Muscle layer of duodenum (tissue), 2 donors: ENCODE measurements around the gene SYTL5.

ENCODE experiments used
- H3K27ac ChIP-seq: one replicate; pipeline ENCODE4 v1.7.0; 2013; ENCODE audit warnings: mild to moderate bottlenecking, low read length
- H3K27me3 ChIP-seq: one replicate; pipeline ENCODE4 v1.7.0; 2013; ENCODE audit warnings: low read depth, mild to moderate bottlenecking, control low read depth, low read length
- H3K36me3 ChIP-seq, 2 donors: one replicate each; pipeline ENCODE4 v1.7.0; 2013; ENCODE audit warnings: low read length in 2 of 2, control low read depth in 1 of 2, mild to moderate bottlenecking in 1 of 2; ENCODE audit not compliant: insufficient read depth in 2 of 2, control insufficient read depth in 1 of 2
- H3K4me1 ChIP-seq, 2 donors: one replicate each; pipeline ENCODE4 v1.7.0; 2013; ENCODE audit warnings: low read length in 2 of 2, mild to moderate bottlenecking in 2 of 2, control low read depth in 1 of 2, moderate library complexity in 1 of 2; ENCODE audit not compliant: insufficient read depth in 2 of 2, control insufficient read depth in 1 of 2
- H3K4me3 ChIP-seq, 2 donors: one replicate each; pipeline ENCODE4 v1.7.0; 2013; ENCODE audit warnings: low read length in 2 of 2, low read depth in 1 of 2, mild to moderate bottlenecking in 1 of 2
- H3K9me3 ChIP-seq, 2 donors: one replicate each; pipeline ENCODE4 v1.7.0; 2013; ENCODE audit warnings: low read length in 2 of 2, control low read depth in 1 of 2, mild to moderate bottlenecking in 1 of 2; ENCODE audit not compliant: control insufficient read depth in 1 of 2
- donor health status: healthy.

The SYTL5 gene

DNA sequence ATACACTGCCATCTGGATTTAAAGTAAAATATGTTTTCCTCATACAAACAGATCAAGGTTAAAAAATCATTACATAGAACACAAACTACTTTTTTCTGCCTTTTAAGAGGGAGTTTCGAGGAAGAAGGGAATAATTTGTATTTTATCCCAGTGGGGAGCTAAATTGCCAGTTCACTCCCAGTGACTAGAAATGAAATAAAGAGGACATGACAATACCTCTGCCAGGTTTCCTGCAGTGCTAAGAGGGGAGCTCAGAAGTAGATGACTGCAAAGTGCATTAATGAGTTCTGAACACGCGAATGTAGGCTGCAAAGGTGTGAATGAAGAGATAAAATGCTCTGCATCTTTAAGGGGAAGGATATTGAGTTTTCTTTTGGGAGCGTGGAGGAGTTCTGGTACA lies 144.6 kb downstream of the SYTL5 start:
- H3K36me3 ChIP-seq, result peaks cover 0 to under 1% of the 10 kb centered on the region in 2 donors
- no peaks in the 10 kb centered on the region for H3K27me3 ChIP-seq
- H3K4me3 ChIP-seq, result no peak overlapping the region
- H3K4me1 ChIP-seq, result peaks cover 0 to 3% of the 10 kb centered on the region in 2 donors
- no peak overlapping the region for H3K27ac ChIP-seq
- H3K9me3 ChIP-seq, result no peaks in the 10 kb centered on the region

DNA sequence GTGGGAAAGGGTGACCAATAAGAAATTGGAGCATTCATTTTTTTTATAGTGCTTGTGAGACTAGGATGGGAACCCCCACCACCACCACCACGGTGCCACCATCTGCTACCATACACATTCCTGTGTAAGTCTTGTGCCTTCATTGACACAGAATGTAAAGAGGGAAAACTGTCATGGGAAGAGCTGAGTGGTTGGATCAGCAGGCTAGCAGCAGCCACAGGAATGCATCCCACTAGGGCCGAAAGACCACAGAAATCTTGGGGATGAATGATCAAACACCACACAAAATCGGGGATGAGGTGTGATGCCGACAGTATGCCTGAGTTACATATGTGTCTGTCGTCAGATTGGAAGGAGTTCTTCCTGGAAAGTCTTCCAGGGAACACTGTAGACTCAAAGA lies 145.1 kb downstream of the SYTL5 start:
- no peaks in the 10 kb centered on the region for H3K9me3 ChIP-seq
- H3K36me3 ChIP-seq, result peaks cover 0 to 5% of the 10 kb centered on the region in 2 donors
- H3K27me3 ChIP-seq, result no peaks in the 10 kb centered on the region
- peaks cover 0 to 3% of the 10 kb centered on the region in 2 donors for H3K4me1 ChIP-seq
- H3K27ac ChIP-seq, result no peak overlapping the region
- H3K4me3 ChIP-seq, result no peak overlapping the region

DNA sequence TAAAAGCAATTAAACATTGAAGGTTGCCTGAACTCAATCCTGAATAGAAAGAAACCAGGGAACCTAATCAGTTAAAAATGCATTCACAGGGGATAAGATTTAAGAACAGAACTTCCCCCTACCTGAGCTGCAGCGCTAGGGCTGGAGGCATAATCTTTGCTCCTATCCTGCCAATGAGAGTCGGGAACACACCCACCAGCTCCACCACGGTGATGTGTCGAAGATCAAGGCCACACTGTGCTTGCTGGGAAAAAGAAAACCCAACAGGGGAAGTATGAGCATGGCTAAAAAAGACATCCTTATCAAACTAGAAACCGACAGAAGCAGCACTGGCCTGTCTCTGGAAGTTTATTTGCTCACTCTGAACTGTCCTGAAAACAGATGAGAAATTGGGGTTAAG lies 148.0 kb downstream of the SYTL5 start:
- H3K36me3 ChIP-seq, result peaks cover 0 to 12% of the 10 kb centered on the region in 2 donors
- no peak overlapping the region for H3K4me3 ChIP-seq
- H3K4me1 ChIP-seq, result peaks cover 0 to 3% of the 10 kb centered on the region in 2 donors
- no peaks in the 10 kb centered on the region for H3K9me3 ChIP-seq
- no peaks in the 10 kb centered on the region for H3K27me3 ChIP-seq
- no peak overlapping the region for H3K27ac ChIP-seq

DNA sequence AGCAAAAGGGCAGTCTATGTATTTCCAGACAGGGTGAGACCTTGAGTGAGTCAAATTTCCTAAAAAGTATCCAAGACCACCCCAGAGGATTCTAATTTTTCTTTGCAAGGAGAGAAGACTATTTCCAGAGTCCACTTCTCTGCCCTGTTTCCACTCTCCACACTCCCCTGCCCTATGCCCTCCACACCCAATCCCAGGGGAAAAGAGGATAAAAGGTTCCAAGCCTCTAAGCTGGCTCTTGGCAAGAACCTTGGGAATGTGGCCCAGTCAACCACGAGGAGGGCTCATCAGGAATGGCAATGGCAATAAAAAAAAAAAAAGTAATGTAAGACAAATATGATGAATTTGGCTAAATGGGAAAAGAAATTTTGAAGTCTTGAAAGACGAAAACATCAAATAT lies 148.5 kb downstream of the SYTL5 start:
- peaks cover 0 to 3% of the 10 kb centered on the region in 2 donors for H3K4me1 ChIP-seq
- no peaks in the 10 kb centered on the region for H3K27me3 ChIP-seq
- H3K9me3 ChIP-seq, result no peaks in the 10 kb centered on the region
- H3K36me3 ChIP-seq, result peaks cover 0 to 17% of the 10 kb centered on the region in 2 donors
- no peak overlapping the region for H3K27ac ChIP-seq
- no peak overlapping the region for H3K4me3 ChIP-seq

DNA sequence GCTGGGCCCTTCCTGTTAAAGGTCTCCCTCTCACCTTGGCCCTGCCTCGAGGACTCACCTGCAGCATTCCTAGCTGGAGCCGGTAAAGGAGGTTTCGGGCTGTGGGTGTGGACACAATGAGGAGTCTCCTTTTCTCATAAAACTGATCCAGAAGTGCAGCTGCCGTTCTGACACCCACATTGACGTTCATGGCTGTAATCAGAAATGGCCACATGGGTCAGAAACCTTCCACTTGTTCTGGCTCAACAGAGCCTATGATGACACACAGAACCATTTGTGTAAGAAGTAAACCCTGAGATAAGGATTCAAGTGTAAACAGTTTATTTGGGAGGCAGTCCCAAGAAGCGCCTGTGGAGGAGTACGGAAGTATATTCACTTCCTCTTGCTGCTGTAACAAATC lies 150.5 kb downstream of the SYTL5 start:
- Histone ChIP-seq H3K27me3 (no peaks in the 10 kb centered on the region), H3K9me3 (no peaks in the 10 kb centered on the region), H3K36me3 (peaks cover 0 to 21% of the 10 kb centered on the region in 2 donors), H3K4me3 (no peak overlapping the region), H3K4me1 (no peaks in the 10 kb centered on the region), H3K27ac (no peak overlapping the region)

DNA sequence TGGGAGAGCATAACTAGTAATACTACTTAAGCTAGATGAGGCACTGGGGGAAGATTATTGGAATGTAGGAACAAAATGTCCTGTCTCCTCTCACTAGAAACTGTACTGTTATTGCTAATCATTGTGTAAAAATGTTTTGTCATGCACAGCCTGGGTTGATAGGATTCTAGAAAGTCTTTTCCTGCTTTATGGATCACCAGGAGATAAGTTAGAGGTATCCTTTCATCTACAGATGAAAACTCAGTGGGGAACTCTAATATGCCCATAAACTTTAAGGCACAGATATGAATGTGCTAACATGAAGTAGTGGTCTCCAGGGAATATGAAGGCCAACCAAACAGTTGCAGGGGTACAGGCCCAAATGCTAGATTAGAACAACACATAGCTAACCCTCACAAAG lies 156.8 kb downstream of the SYTL5 start:
- H3K4me3 ChIP-seq, result no peak overlapping the region
- no peak overlapping the region for H3K27ac ChIP-seq
- H3K27me3 ChIP-seq, result no peaks in the 10 kb centered on the region
- no peaks in the 10 kb centered on the region for H3K4me1 ChIP-seq
- peaks cover 0 to 10% of the 10 kb centered on the region in 2 donors for H3K36me3 ChIP-seq
- no peaks in the 10 kb centered on the region for H3K9me3 ChIP-seq

DNA sequence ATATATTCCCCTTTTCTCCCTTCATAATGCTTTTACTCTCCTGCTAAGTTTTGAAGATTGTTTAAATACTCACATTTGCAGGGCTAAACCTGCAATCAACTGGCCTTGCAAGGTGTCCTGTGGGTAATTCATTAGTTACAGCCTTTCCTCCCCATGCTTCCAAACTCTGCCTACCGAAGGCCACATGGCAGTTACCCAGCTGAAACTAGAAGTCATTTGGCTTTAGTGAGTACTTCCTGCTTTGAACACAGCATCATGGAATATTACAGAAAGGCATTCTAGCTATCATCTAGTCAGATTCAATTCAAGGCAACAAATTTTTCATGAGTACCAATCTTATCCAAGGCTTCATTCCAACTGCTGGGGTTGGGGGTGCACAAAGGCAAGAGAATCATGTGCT lies 158.7 kb downstream of the SYTL5 start:
- H3K4me3 ChIP-seq, result no peak overlapping the region
- no peaks in the 10 kb centered on the region for H3K9me3 ChIP-seq
- H3K4me1 ChIP-seq, result no peaks in the 10 kb centered on the region
- peaks cover 0 to 2% of the 10 kb centered on the region in 2 donors for H3K36me3 ChIP-seq
- no peak overlapping the region for H3K27ac ChIP-seq
- no peaks in the 10 kb centered on the region for H3K27me3 ChIP-seq

DNA sequence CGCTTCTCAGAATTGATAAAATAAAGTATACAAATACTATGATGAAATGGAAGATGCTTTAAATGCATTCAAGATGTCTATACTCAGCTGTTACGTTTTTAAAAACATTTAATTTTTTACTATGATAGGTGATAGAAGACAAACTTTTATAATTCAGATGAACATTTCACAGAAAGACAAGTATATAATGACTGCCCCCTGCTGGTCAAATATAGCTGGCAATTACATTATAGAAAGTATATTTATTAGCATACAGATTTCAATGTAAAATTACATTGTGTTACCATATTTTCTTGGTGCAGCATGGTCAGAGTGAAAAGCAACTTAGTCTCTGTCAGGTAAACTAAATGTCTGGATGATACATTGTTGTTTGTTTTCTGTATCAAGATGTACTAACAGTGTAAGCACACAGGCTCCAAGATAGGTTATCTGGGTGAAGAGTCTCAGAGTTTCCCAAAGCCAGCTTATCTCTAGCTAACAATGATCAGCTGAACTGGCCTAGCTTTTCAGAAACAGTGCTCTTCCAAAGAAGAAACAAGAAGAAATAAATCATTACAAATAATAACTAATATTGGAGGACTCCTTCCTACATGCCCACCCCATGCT lies 160.2 kb downstream of the SYTL5 start:
- Histone ChIP-seq H3K4me3 (no peak overlapping the region), H3K4me1 (no peaks in the 10 kb centered on the region), H3K36me3 (no peaks in the 10 kb centered on the region), H3K27me3 (no peaks in the 10 kb centered on the region), H3K9me3 (no peaks in the 10 kb centered on the region), H3K27ac (no peak overlapping the region)

DNA sequence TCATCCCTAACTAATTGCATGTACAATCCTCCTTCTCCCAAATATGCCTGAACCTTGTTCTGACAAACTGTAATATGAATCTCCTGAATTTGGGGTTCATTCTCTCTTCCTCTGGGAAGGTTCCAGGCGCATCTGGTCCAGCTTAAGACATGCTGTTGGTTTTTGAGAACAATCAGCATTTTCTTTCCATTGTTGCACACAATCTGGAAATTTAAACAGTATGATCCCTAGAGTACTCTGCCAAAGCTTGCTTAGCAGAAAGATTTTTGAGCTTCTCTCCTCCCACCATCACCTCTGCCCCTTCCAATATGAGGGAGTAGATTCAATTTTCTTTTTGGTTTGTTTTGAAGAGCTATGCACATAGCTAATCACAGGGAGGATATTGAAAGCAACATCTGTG lies 164.2 kb downstream of the SYTL5 start:
- Histone ChIP-seq H3K9me3 (no peaks in the 10 kb centered on the region), H3K36me3 (no peaks in the 10 kb centered on the region), H3K27me3 (no peaks in the 10 kb centered on the region), H3K4me1 (no peaks in the 10 kb centered on the region), H3K27ac (no peak overlapping the region), H3K4me3 (no peak overlapping the region)

DNA sequence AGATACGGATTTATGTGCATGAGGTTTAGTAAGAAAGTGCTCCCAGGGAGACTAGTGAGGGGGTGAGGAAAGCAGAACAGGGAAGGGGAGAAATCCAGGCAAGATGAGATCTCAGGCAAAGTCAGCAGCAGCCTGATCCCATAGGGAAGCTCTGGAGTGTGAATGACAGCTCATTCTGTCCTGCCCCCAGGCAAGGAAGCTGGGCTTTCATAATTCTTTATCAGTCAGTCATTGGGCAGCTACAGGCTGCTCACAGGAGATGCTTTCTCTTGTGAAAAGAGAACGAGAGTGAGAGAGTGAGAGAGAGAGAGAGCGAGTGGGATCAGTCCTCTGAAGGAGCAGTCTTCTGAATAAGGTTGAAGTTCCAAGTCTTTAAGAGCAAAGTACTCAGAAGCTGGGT lies 166.2 kb downstream of the SYTL5 start:
- H3K27me3 ChIP-seq, result no peaks in the 10 kb centered on the region
- no peaks in the 10 kb centered on the region for H3K9me3 ChIP-seq
- no peaks in the 10 kb centered on the region for H3K4me1 ChIP-seq
- H3K4me3 ChIP-seq, result no peak overlapping the region
- no peak overlapping the region for H3K27ac ChIP-seq
- H3K36me3 ChIP-seq, result no peaks in the 10 kb centered on the region

DNA sequence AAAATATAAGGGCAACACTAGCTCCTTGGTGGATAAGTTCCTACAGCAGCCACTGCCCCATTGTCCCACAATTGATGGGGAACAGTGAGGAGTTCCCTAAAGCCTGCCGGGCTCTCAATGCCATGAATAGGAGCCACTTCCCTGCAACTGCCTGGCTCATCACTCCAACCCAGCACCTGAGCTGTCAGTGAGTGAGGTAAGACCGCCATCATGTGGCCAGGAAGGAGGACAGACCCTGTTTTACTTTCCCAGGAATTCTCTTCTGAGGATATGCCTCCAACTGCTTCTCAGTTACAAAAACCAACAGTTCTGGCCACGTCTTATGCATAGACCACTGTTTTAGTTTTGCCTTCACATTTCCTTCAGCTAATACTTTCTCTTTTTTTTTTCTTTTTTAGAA lies 168.8 kb downstream of the SYTL5 start:
- H3K4me1 ChIP-seq, result no peaks in the 10 kb centered on the region

DNA sequence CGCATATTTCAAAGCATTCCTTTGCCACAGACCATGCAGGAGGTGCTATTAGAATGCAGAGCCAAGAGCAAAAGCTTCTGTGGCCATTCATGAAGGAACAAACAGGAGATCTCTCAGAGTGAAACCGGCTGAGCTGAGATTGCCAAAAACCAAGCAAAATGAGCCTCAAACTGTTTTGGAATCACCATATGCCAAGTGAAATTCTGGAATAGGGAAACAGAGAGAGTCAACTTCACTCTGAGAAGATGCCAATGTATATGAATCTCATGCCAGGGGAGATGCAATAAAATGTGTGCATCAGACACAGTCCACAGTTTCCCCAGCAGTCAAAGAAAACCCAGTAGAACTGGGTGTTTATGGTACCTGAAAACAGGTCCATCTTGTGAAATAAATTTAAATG lies 172.0 kb downstream of the SYTL5 start:
- H3K4me1 ChIP-seq, result no peaks in the 10 kb centered on the region
- no peak overlapping the region for H3K27ac ChIP-seq
- no peaks in the 10 kb centered on the region for H3K36me3 ChIP-seq
- H3K4me3 ChIP-seq, result no peak overlapping the region
- H3K27me3 ChIP-seq, result no peaks in the 10 kb centered on the region
- H3K9me3 ChIP-seq, result no peaks in the 10 kb centered on the region

More for the DNA sequence above, 168.8 kb downstream of the SYTL5 start:
- H3K27me3 ChIP-seq, result no peaks in the 10 kb centered on the region
- no peaks in the 10 kb centered on the region for H3K36me3 ChIP-seq
- H3K4me3 ChIP-seq, result no peak overlapping the region
- no peak overlapping the region for H3K27ac ChIP-seq
- no peaks in the 10 kb centered on the region for H3K9me3 ChIP-seq
